Measurements from ENCODE around the gene CD37. TPM values are rescaled to one million over a fixed set of nuclear protein-coding genes. Genes with fewer than 3 reads are reported as not detected.

CD37 gene
- total RNA-seq, 2 donors from 2014 or later, result 166 to 194 TPM

GRCh38 chr19:49383599-49383998 is 48.4 kb downstream of the CD37 start:
- DNase-seq (ENCODE audit: low spot score in 2 of 2), result no peak
- Mint-ChIP-seq H3K36me3 (peaks cover 0 to 6% of the 10 kb centered on the region in 2 donors), H3K27ac (no peak overlapping the region), H3K9me3 (peaks cover 0 to 10% of the 10 kb centered on the region in 2 donors)
- no peak for ATAC-seq

DNA sequence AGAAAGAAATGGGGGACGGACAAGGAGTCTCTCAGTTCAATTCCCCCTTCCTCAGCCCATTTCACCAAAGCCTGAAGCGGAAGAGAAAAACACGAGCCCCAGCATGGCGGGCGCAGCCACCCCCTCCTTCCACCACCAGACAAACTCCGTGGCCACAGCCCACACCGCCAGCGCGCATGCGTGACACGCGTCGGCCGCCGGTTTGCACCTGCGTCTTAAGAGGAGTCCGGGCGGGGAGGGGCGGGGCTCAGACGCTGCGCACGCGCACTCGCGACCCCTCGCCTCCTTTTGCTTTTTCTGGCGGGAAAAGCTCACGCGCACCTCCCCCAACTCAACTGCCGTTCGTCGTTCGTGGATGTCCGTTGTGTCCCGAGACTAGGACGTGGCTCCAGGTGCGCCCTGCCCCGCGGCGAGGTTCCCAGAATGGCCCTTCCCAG is 52.7 kb downstream of the CD37 start, which contains the start of gene KASH5:
Gene KASH5, plus strand, starts transcription at position 314 of the 437 bp plus-strand sequence. CDS start 2,635 bp downstream, outside the sequence.
- peak within 1 kb of the TSS; percentile 29 to 73 for H3K27ac Mint-ChIP-seq
- peak; percentile 72 to 78 for DNase-seq (ENCODE audit: low spot score in 2 of 2)
- peak; percentile 57 to 59 for ATAC-seq
- H3K36me3 Mint-ChIP-seq, result no peaks in the 10 kb centered on the region
- no peaks in the 10 kb centered on the region for H3K9me3 Mint-ChIP-seq

GRCh38 chr19:49389406-49389805 is 54.2 kb downstream of the CD37 start:
- Mint-ChIP-seq H3K9me3 (no peaks in the 10 kb centered on the region), H3K36me3 (no peaks in the 10 kb centered on the region), H3K27ac (no peak overlapping the region)
- no peak for DNase-seq (ENCODE audit: low spot score in 2 of 2)
- ATAC-seq, result no peak

Other genes with a start within 250 kb of the CD37 start
- gene SNRNP70, start 250.0 kb upstream of the CD37 start, total RNA-seq, result 100 to 1,000 TPM; 127 to 233 TPM
- 10 to 100 TPM in 1 of 2 donors, 1 to 10 TPM in 1; 1.9 to 12.4 TPM for gene LIN7B, start 221.0 kb upstream of the CD37 start, total RNA-seq
- 1 to 10 TPM; 1.1 TPM for gene C19orf73, start 216.3 kb upstream of the CD37 start, total RNA-seq
- 10 to 100 TPM; 10.3 to 11.3 TPM for gene PPFIA3, start 215.9 kb upstream of the CD37 start, total RNA-seq
- not detected for gene HRC, start 180.0 kb upstream of the CD37 start, total RNA-seq
- gene TRPM4, start 177.6 kb upstream of the CD37 start, total RNA-seq, result under 1 TPM; 0.23 to 0.58 TPM
- 1 to 10 TPM; 1.0 to 2.3 TPM for gene SLC6A16, start 10.2 kb upstream of the CD37 start, total RNA-seq
- under 1 TPM in 1 of 2 donors, not detected in 1; 0.32 TPM for gene TEAD2, start 27.0 kb downstream of the CD37 start, total RNA-seq
- gene DKKL1, start 28.5 kb downstream of the CD37 start, total RNA-seq, result not detected
- 1 to 10 TPM in 1 of 2 donors, under 1 TPM in 1; 0.95 to 1.7 TPM for gene KASH5, start 52.8 kb downstream of the CD37 start, total RNA-seq
- gene PTH2, start 88.0 kb downstream of the CD37 start, total RNA-seq, result not detected
- not detected for gene GFY, start 90.0 kb downstream of the CD37 start, total RNA-seq
- gene SLC17A7, start 106.1 kb downstream of the CD37 start, total RNA-seq, result under 1 TPM; 0.20 to 0.33 TPM
- gene PIH1D1, start 116.4 kb downstream of the CD37 start, total RNA-seq, result 100 to 1,000 TPM in 1 of 2 donors, 10 to 100 TPM in 1; 92.9 to 184 TPM
- gene ALDH16A1, start 117.8 kb downstream of the CD37 start, total RNA-seq, result 10 to 100 TPM; 22.6 to 34.0 TPM
- 10 to 100 TPM; 49.1 to 64.4 TPM for gene FLT3LG, start 138.8 kb downstream of the CD37 start, total RNA-seq
- 1,000 to 10,000 TPM; 4,147 to 5,288 TPM for gene RPL13A, start 152.2 kb downstream of the CD37 start, total RNA-seq
- 1,000 to 10,000 TPM; 2,570 to 2,967 TPM for gene RPS11, start 161.0 kb downstream of the CD37 start, total RNA-seq
- gene FCGRT, start 177.3 kb downstream of the CD37 start, total RNA-seq, result 10 to 100 TPM; 17.5 to 18.1 TPM
- gene RCN3, start 192.6 kb downstream of the CD37 start, total RNA-seq, result 10 to 100 TPM in 1 of 2 donors, 1 to 10 TPM in 1; 5.4 to 13.0 TPM
- gene NOSIP, start 245.2 kb downstream of the CD37 start, total RNA-seq, result 10 to 100 TPM; 90.7 to 96.1 TPM
- gene PRRG2, start 245.9 kb downstream of the CD37 start, total RNA-seq, result 10 to 100 TPM in 1 of 2 donors, 1 to 10 TPM in 1; 2.3 to 10.8 TPM